NCI-H1436 (cell line): ENCODE data around the gene MCOLN2.
A peak's percentile ranks its signal among the peaks of the same experiment; 100 is the strongest.

Source experiments
- DNase-seq: peaks from one replicate; lab custom pipeline; 2025; lab: John Stamatoyannopoulos, UW

MCOLN2 gene

GRCh38 chr1:84985365-84985764 is 11.5 kb downstream of the MCOLN2 start:
- no peak for DNase-seq

DNA sequence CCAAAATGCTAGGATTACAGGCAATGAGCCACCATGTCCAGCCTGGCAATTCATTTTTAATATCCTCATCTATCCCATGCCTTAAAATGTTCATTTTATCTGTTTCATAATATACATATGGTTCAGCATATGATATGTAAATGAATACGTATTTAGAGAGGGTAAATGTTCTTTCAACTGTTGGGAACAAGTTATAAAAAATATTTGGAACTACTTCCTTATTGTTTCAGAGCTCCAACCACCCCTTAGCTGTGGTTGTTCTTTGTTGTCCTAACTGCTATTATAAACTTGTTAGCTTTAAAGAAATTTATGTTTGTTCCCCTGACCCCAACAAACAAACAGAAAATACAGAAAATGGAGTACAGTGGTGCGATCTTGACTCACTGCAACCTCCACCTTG is 14.5 kb downstream of the MCOLN2 start:
- DNase-seq, result no peak

DNA sequence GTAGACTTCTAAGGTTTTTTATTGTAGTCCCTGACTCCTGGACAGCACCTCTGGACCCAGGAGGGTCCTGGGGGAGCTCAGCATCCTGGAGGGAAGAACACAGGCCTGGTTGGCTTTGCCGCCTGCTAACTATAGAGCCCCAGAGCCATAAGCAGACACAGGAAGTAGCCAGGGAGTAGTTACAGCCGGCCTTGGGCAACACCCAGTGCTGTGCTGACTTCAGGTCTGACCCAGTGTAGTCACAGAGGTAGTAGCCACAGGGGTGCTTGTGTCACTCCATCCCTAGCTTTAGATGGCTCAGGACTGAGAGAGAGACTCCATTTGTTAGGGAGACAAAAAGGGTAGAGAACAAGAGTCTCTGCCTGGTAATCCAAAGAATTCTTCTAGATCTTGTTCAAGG is 21.9 kb downstream of the MCOLN2 start:
- DNase-seq, result no peak

DNA sequence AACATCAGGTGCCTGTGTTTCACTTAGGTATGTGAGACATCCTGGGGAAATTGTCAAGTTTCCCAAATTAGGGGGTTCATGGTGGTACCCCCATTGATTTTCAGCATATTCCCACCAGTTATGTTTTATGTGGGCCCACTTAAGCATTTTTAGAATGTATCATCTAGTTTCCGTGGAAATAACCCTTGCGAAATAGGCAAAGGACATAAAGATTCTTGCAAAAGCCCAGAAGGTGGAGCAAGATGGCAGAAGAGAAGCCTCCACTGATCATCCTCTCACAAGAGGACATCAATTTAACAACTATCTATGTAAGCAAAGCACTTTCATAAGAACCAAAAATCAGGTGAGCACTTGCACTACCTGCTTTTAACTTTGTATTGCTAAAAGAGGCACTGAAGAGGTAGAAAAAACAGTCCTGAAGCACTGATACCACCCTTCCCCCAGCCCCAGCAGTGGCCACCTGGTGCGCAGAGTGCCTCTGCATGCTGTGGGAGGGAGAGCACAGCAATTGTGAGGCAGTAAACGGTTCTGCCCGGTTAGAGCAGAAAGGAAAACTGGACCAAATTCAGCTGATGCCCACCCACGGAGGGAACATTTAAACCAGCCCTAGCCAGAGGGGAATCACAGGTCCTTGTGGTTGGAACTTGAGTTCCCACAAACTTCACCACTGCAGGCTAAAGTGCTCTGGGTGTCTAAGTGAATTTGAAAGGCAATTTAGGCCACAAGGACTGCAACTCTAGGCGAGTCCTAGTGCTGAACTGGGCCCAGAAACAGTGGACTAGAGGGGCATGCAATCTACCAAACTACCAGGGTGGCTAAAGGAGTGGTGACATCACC is 23.2 kb downstream of the MCOLN2 start:
- DNase-seq, result no peak

DNA sequence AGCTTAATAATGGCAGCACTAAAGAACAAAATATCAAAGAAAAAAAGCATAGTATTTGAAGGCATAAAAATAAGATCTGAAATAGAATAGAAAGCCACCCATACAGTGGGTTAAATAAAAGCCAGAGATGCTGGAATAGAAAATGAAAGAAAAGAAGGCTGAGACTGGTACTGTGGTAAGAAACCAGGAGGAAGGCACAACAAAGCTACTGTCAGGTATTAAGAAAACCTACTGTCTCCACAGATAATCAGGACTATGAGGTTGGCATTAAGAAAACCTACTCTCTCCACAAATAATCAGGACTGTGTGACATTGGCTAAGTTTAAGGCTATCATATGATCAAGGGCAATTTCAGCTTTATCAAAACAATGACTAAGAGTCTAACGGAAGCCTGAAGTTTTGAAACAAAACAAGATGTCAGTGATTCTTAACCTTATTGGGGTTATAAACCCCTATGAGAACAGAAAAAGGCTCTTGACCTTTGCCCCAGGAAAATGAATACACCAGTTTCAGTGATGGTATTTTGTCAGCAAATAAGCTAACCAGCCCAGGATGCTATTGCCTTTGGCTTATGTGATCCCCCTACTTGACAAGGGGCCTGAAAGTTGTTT is 24.4 kb downstream of the MCOLN2 start:
- no peak for DNase-seq

GRCh38 chr1:84971957-84972356 is 25.0 kb downstream of the MCOLN2 start:
- no peak for DNase-seq

DNA sequence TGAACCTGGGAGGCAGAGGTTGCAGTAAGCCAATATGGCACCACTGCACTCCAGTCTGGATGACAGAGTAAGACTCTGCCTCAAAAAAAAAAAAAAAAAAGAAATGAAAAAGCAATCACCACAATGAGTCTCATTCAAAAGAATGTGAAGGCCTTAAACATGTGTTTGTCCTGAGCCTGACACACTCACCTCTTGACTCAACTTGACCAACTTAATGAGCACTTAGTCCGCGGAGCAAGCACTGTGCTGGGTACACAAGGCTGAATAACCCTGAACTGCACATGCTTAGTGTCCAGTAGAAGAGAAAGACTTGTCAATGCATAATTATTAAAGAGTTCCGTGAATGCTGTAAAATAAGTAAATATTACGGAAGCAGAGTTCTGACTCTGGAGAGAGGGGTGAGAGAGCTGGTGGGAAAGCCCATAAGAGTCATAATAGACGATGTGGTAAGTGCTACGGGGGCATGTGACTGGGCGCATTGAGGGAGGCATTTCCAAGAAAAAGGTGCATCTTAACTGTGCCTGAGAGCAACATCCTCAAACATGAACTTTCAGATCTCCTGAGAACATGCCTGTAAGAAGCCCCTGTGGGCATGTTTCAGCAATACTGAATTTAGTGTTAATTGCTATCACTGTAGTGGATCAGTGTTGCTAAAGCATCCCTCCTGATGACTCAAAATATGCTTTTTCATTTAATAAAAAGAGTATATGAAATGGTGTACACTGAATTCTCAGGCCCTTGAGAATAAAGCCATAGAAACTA is 27.2 kb downstream of the MCOLN2 start:
- DNase-seq, result no peak

GRCh38 chr1:84968865-84969264 is 28.0 kb downstream of the MCOLN2 start:
- no peak for DNase-seq

- DNase-seq, result no peak
Observed at GRCh38 chr1:84968101-84968500, 28.8 kb downstream of the MCOLN2 start.

- DNase-seq, result no peak
Observed at GRCh38 chr1:84967666-84968065, 29.2 kb downstream of the MCOLN2 start.

GRCh38 chr1:84963021-84963420 is 33.9 kb downstream of the MCOLN2 start:
- DNase-seq, result no peak

DNA sequence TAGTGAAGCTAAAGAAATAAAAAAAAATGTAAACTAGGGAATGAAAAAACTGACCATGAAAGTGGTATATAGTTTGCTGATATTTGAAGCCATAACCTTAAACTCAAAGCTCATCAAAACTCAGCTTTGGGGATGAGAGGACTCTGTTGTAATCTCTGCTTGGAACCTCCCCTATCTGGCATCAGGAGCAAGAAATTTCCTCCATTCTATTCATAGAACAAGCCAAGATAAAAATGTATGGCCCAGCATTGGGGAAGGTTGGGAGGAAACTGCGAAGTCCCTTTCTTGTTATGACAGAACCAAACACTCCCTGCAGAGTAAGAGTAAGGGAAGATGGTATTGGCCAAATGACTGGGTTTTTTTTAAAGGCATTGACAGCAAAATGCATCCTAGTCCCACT is 35.6 kb downstream of the MCOLN2 start:
- no peak for DNase-seq

DNA sequence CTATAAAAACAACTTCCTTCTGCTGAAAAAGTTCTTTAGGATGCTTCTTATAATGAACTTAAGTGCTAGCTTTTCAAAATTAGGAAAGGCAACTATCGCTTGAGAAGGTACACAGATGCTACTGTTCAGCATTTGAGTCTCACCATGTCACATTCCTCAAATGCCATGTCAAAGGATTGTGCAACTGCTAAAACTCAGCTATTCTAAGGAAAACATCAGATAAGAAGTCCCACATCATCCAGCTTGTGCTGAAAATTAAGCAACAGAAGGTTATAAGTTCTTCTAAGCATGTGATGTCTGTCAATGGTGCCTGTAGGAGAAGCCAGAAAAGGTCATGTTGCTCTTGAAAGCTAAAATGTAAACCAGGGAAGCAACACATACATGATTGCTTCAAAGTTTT is 36.5 kb downstream of the MCOLN2 start:
- DNase-seq, result no peak

- no peak for DNase-seq
Observed at GRCh38 chr1:84959294-84959693, 37.6 kb downstream of the MCOLN2 start.

GRCh38 chr1:84957966-84958365 is 38.9 kb downstream of the MCOLN2 start:
- DNase-seq, result no peak

DNA sequence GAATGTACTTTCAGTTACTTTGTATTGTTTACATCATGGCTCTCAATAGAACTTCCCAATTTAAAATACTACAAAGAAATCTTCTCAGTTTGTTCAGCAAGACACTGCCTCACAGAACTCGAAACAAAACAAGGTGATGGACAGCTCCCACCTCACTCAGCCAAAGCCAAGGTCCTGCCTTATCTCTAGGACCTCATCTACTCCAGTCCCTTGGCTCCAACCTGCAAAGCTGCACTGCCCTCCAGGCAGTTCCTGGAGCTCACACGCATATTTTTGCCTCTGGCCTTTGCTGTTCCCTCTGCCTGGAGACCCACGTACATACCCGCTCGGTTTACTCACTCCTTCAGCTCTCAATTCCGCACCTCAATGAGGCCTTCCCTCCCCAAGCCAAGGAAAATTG is 40.3 kb downstream of the MCOLN2 start:
- DNase-seq, result no peak

GRCh38 chr1:84956097-84956496 is 40.8 kb downstream of the MCOLN2 start:
- no peak for DNase-seq

DNA sequence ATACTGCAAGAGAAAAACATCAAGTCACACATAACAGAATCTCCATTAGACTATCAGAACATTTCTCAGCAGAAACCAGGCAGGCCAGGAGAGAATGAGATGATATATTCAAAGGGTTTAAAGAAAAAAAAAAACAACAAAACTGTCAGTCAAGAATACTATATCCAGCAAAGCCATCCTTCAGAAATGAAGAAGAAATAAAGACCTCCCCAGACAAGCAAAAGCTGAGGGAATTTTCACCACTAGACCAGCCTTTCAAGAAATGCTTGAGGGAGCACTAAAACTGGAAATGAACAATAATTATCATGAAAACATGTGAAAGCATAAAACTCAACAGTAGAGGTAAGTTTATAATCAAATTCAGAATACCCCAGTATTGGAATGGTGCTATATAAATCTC is 47.2 kb downstream of the MCOLN2 start:
- DNase-seq, result no peak

GRCh38 chr1:84947536-84948410 is 49.1 kb downstream of the MCOLN2 start:
- DNase-seq, result no peak

DNA sequence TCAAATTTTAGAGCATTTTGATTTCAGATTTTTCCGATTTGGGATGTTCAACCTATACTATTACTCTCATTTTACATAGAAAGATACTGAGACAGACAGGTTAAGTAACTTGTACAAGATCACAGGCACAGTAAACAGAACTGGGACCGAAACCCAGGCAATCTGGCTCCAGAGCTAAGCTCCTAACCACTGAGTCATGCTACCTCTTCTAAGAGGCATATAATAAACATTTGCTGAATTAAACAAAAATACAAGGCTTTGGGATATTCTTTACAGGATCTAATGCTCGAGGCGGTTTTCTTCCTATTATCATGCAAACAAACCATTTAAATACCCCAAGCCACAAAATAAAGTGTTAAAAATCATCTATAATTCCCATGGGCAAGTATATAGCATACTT is 50.3 kb downstream of the MCOLN2 start:
- DNase-seq, result no peak

DNA sequence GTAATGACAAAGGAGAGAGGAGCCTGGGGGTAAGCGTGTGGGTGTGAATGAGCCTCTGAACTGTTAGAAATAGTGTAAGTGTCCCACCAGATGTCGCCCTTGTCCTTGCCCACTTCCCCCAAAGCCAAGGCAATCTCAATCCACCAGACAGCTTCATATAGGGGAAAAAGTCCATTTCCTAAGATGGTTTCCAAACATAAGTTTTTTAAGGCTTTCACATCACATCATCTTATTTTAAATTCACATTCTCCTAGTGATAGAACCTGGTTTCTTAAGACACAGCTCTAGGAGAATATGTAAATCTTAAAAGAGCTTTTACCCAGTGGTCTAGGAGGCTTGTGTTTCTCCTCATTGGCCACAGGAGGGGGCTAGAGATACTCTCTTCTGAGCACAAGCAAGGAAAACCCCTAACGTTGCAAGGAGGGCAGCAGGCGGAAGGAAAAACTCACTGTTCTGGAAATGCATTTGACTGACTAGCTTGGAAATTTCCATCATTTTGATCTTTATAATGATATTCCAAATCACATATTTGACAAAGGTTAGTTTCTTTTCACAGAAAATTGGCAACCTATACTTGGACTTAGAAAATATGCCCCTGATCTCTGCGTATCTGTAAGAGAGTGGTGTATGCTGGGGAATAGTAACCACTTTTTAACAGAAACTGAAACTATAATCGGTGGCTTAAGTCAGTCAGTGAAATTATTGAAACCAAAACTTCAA is 52.0 kb downstream of the MCOLN2 start:
- peak; percentile 69 for DNase-seq
